HCT116 (cell line): ENCODE data around the gene ABCC1. TPM values are rescaled to one million over a fixed set of nuclear protein-coding genes. Genes with fewer than 3 reads are reported as not detected.

ENCODE experiments used
- ATAC-seq: fragments of 200-7000 bp; cut with Tn5 transposase; 2 replicates; pipeline ENCODE4 v1.9.1; 2020; ENCODE audit warnings: mild to moderate bottlenecking, moderate library complexity
- BruUV-seq: library from RNA; stranded (reverse); fragments of 400-500 nt; replicated peaks from 2 replicates; lab custom pipeline; 2021; lab: Mats Ljungman, UMichigan
- CTCF ChIA-PET: fragments of 300-600 bp; sonication (Branson Sonifier 250); formaldehyde crosslinking; loops from one replicate; lab custom pipeline; 2021; ENCODE audit warnings: antibody characterized with exemption; lab: Charles Lee
- POLR2A ChIA-PET: fragments of 300-600, 350-600 bp; sonication (Branson Sonifier 250); formaldehyde crosslinking; loops from one replicate; lab custom pipeline; 2021; ENCODE audit warnings: antibody characterized with exemption; lab: Charles Lee
- RAD21 ChIA-PET, 2 experiments: fragments of 300-600 bp; sonication (Branson Sonifier 250); formaldehyde crosslinking; loops; one replicate each; lab custom pipeline; 2023; ENCODE audit warnings: low total read pairs in 2 of 2; ENCODE audit not compliant: uncharacterized antibody in 2 of 2, unreplicated experiment in 2 of 2, low non-redundant PET in 1 of 2; lab: Charles Lee
- DNase-seq: peaks from one replicate; pipeline ENCODE4 v3.0.0-alpha.2; 2010; ENCODE audit warnings: low read depth, low spot score
- H2AFZ ChIP-seq: fragments of 200-600 bp; shearing (Covaris generic), sonication (generic); 2 replicates; pipeline ENCODE4 v1.6.1; 2017; ENCODE audit warnings: low read depth, mixed run types, mixed read lengths, antibody characterized with exemption, low read length; ENCODE audit not compliant: poor library complexity, severe bottlenecking
- H3K27ac ChIP-seq: 2 replicates; pipeline ENCODE4 v1.5.1; 2012; ENCODE audit warnings: low read depth, low read length
- H3K27me3 ChIP-seq: fragments of 200-600 bp; sonication (generic); 2 replicates; pipeline ENCODE4 v1.6.1; 2016; ENCODE audit warnings: mixed run types, low read length, mixed read lengths; ENCODE audit not compliant: insufficient read depth
- H3K36me3 ChIP-seq, 2 experiments: fragments of 200-500 bp in 1 of 2; fragments of 200-600 bp in 1 of 2; sonication (Bioruptor generic) in 1 of 2; sonication (generic) in 1 of 2; 2 replicates each; pipeline versions ENCODE4 v1.5.1 to v1.6.1; 2014 to 2016; ENCODE audit warnings: low read length in 2 of 2, inconsistent platforms in 1 of 2, mixed read lengths in 1 of 2, mixed run types in 1 of 2; ENCODE audit not compliant: insufficient read depth in 2 of 2, control insufficient read depth in 1 of 2
- H3K4me1 ChIP-seq, 2 experiments: fragments of 200-600 bp in 1 of 2; sonication (generic) in 1 of 2; 2 replicates each; pipeline versions ENCODE4 v1.5.1 to v1.6.1; 2012 to 2017; ENCODE audit warnings: low read length in 2 of 2, inconsistent platforms in 1 of 2, mild to moderate bottlenecking in 1 of 2, mixed read lengths in 1 of 2, mixed run types in 1 of 2, moderate library complexity in 1 of 2; ENCODE audit not compliant: insufficient read depth in 2 of 2, control insufficient read depth in 1 of 2
- H3K4me2 ChIP-seq: fragments of 200-600 bp; sonication (generic); 2 replicates; pipeline ENCODE4 v1.6.1; 2017; ENCODE audit warnings: mixed run types, low read length, mixed read lengths
- H3K4me3 ChIP-seq, 2 experiments: fragments of 200-600 bp in 1 of 2; sonication (generic) in 1 of 2; replicated peaks in 1 of 2; 2 replicates each; pipeline ENCODE4 v1.5.1; 2011 to 2016; ENCODE audit warnings: low read length in 2 of 2, control low read depth in 1 of 2, low read depth in 1 of 2, mild to moderate bottlenecking in 1 of 2, mixed read lengths in 1 of 2, mixed run types in 1 of 2
- H3K79me2 ChIP-seq: fragments of 200-600 bp; sonication (generic); 2 replicates; pipeline ENCODE4 v1.6.1; 2017; ENCODE audit warnings: mild to moderate bottlenecking, mixed run types, low read length, moderate library complexity, mixed read lengths; ENCODE audit not compliant: insufficient read depth
- H3K9ac ChIP-seq: fragments of 200-600 bp; sonication (generic); 2 replicates; pipeline ENCODE4 v1.6.1; 2016; ENCODE audit warnings: low read length, mixed read lengths
- H3K9me2 ChIP-seq: fragments of 200-600 bp; sonication (generic), shearing (Covaris generic); 2 replicates; pipeline ENCODE4 v1.6.1; 2017; ENCODE audit warnings: mixed run types, mild to moderate bottlenecking, moderate library complexity; ENCODE audit not compliant: insufficient read depth
- H3K9me3 ChIP-seq, 2 experiments: fragments of 200-500 bp in 1 of 2; fragments of 200-600 bp in 1 of 2; sonication (Bioruptor generic) in 1 of 2; sonication (generic) in 1 of 2; 2 replicates each; pipeline ENCODE4 v1.6.1; 2014 to 2017; ENCODE audit warnings: low read length in 2 of 2, mixed read lengths in 2 of 2, inconsistent platforms in 1 of 2, low read depth in 1 of 2, mild to moderate bottlenecking in 1 of 2, mixed run types in 1 of 2, moderate library complexity in 1 of 2; ENCODE audit not compliant: control insufficient read depth in 1 of 2, insufficient read depth in 1 of 2
- H4K20me1 ChIP-seq: fragments of 200-600 bp; sonication (generic), shearing (Covaris generic); 2 replicates; pipeline ENCODE4 v1.6.1; 2017; ENCODE audit warnings: mixed run types, mild to moderate bottlenecking, moderate library complexity; ENCODE audit not compliant: insufficient read depth
- CBX3 ChIP-seq: IDR thresholded peaks from 2 replicates; pipeline ENCODE4 v1.6.1; 2012; ENCODE audit warnings: low read depth
- CEBPB ChIP-seq: IDR thresholded peaks from 2 replicates; pipeline ENCODE4 v1.6.1; 2012; ENCODE audit warnings: low read depth
- CTCF ChIP-seq, 3 experiments: fragments of 200-600 bp in 1 of 3; sonication (generic) in 1 of 3; IDR thresholded peaks in 2 of 3; conservative IDR thresholded peaks in 1 of 3; 2 replicates each; pipeline ENCODE4 v1.5.1; 2012 to 2017; ENCODE audit warnings: low read depth in 2 of 3, low read length in 2 of 3, antibody characterized with exemption in 1 of 3, borderline replicate concordance in 1 of 3, control low read depth in 1 of 3, mild to moderate bottlenecking in 1 of 3, mixed read lengths in 1 of 3, mixed run types in 1 of 3, moderate library complexity in 1 of 3; ENCODE audit not compliant: insufficient read depth in 1 of 3
- EGR1 ChIP-seq: IDR thresholded peaks from 2 replicates; pipeline ENCODE4 v1.6.1; 2012; ENCODE audit warnings: low read depth
- ELF1 ChIP-seq: IDR thresholded peaks from 2 replicates; pipeline ENCODE4 v1.6.1; 2012; ENCODE audit warnings: low read depth, borderline replicate concordance
- FOSL1 ChIP-seq: IDR thresholded peaks from 2 replicates; pipeline ENCODE4 v1.6.1; 2012; ENCODE audit warnings: low read depth
- JUND ChIP-seq: IDR thresholded peaks from 2 replicates; pipeline ENCODE4 v1.6.1; 2012
- POLR2AphosphoS5 ChIP-seq: IDR thresholded peaks from 2 replicates; pipeline ENCODE4 v1.6.1; 2011; ENCODE audit warnings: mild to moderate bottlenecking, low read depth, low read length, moderate library complexity
- intact Hi-C: fragments of 100-400 bp; cut with micrococcal nuclease; formaldehyde crosslinking; loops from 2 replicates; pipeline ENCODE4 v1.10.0; 2022
- total RNA-seq: library from RNA; stranded (reverse); gene quantifications from one replicate; pipeline ENCODE4 v1.2.1, GENCODE V29; 2021; ENCODE audit not compliant: unreplicated experiment

The ABCC1 gene
- total RNA-seq, 1 experiment from 2014 or later, result 61.9 TPM

- Histone ChIP-seq H3K36me3 (peaks cover 10 to 19% of the 10 kb centered on the region in 2 experiments), H3K27ac (no peak overlapping the region), H3K9me2 (no peaks in the 10 kb centered on the region), H3K27me3 (no peaks in the 10 kb centered on the region), H2AFZ (no peak overlapping the region), H3K9me3 (no peaks in the 10 kb centered on the region), H3K4me1 (no peaks in the 10 kb centered on the region), H3K4me3 (no peak overlapping the region), H3K9ac (no peak overlapping the region), H3K4me2 (no peak overlapping the region), H4K20me1 (no peaks in the 10 kb centered on the region), H3K79me2 (peaks cover 32% of the 10 kb centered on the region; the same call in 1 of the 2 replicates)
- no peak for TF ChIP-seq POLR2AphosphoS5
- TF ChIP-seq ELF1, result no peak
- no peak for TF ChIP-seq JUND
- no peak for TF ChIP-seq FOSL1
- no peak for TF ChIP-seq CEBPB
- no peak for TF ChIP-seq EGR1
- TF ChIP-seq CTCF (IDR thresholded peaks at IDR 0.05 in 2 of 3, conservative IDR thresholded peaks at IDR 0.05 in 1 of 3; ENCODE audit: borderline replicate concordance in 1 of 3, insufficient read depth in 1 of 3, low read depth in 2 of 3, low read length in 2 of 3), result no peak
- no peak for TF ChIP-seq CBX3
- ChIA-PET RAD21 (no interaction called here), POLR2A (no interaction called here), CTCF (no interaction called here)
- intact Hi-C loops, result no loop called here
- ATAC-seq (no peak), DNase-seq (no peak)
- no TSS peak for BruUV-seq
Measured at GRCh38 chr16:16031401-16031800, 82.0 kb downstream of the ABCC1 start.
